NOMO-1 treated with dmso at 0.1 percent for 144 hours (cell line): ENCODE results near the gene AHRR.

Experiments used
- DNase-seq: peaks from one replicate; lab custom pipeline; 2025; ENCODE audit not compliant: unreplicated experiment; lab: John Stamatoyannopoulos, UW

Gene AHRR

GRCh38 chr5:453725-454481 lies 132.4 kb downstream of the AHRR start:
- no peak for DNase-seq

GRCh38 chr5:454936-455335 lies 133.4 kb downstream of the AHRR start:
- DNase-seq: no peak

GRCh38 chr5:455806-456205 lies 134.3 kb downstream of the AHRR start:
- DNase-seq: no peak

- DNase-seq: no peak
Observed at GRCh38 chr5:456351-457194, 135.1 kb downstream of the AHRR start.

- DNase-seq: no peak
Observed at GRCh38 chr5:457195-457961, 135.9 kb downstream of the AHRR start.

- DNase-seq: no peak
Observed at GRCh38 chr5:458547-459353, 137.2 kb downstream of the AHRR start.

GRCh38 chr5:459562-460272 lies 138.2 kb downstream of the AHRR start:
- no peak for DNase-seq

- DNase-seq: no peak
Observed at GRCh38 chr5:460273-460625, 138.7 kb downstream of the AHRR start.

GRCh38 chr5:462051-462481 lies 140.6 kb downstream of the AHRR start:
- no peak for DNase-seq

- no peak for DNase-seq
Observed at GRCh38 chr5:463301-463700, 141.8 kb downstream of the AHRR start.

GRCh38 chr5:463952-464351 lies 142.4 kb downstream of the AHRR start:
- no peak for DNase-seq

- no peak for DNase-seq
Observed at GRCh38 chr5:464446-464842, 142.9 kb downstream of the AHRR start.

- no peak for DNase-seq
Observed at GRCh38 chr5:464843-465590, 143.5 kb downstream of the AHRR start.

GRCh38 chr5:465591-466403 lies 144.3 kb downstream of the AHRR start:
- no peak for DNase-seq

GRCh38 chr5:466661-467310 lies 145.3 kb downstream of the AHRR start:
- no peak for DNase-seq

- no peak for DNase-seq
Observed at GRCh38 chr5:468401-468800, 146.9 kb downstream of the AHRR start.

GRCh38 chr5:469752-470483 lies 148.4 kb downstream of the AHRR start:
- no peak for DNase-seq
